Transverse colon (tissue), 4 donors: ENCODE measurements around the gene SH3BP5L. TPM values are rescaled to one million over a fixed set of nuclear protein-coding genes. Genes with fewer than 3 reads are reported as not detected.
A peak's percentile ranks its signal among the peaks of the same experiment; 100 is the strongest.

Source experiments
- DNase-seq: peaks from one replicate; pipeline ENCODE4 v3.0.0-alpha.2; 2019
- H3K27ac ChIP-seq, 4 donors: fragments of 200-600 bp; sonication (generic); 2 replicates each; pipeline ENCODE4 v1.5.1; 2016 to 2018; ENCODE audit warnings: inconsistent platforms in 4 of 4
- H3K27me3 ChIP-seq: fragments of 200-600 bp; sonication (generic); 2 replicates; pipeline ENCODE4 v1.5.1; 2017; ENCODE audit warnings: inconsistent platforms
- H3K36me3 ChIP-seq, 4 donors: fragments of 200-600 bp; sonication (generic); 2 replicates each; pipeline ENCODE4 v1.5.1; 2017 to 2019; ENCODE audit warnings: inconsistent platforms in 4 of 4
- H3K4me1 ChIP-seq, 4 donors: fragments of 200-600 bp; sonication (generic); 2 replicates each; pipeline ENCODE4 v1.5.1; 2017 to 2020; ENCODE audit warnings: inconsistent platforms in 4 of 4
- H3K4me3 ChIP-seq, 4 donors: fragments of 200-600 bp; sonication (generic); 1 replicate in 1 of 4; 2 replicates in 3 of 4; pipeline versions ENCODE4 v1.5.1 to v1.6.1; 2017 to 2019; ENCODE audit warnings: inconsistent platforms in 4 of 4
- H3K9me3 ChIP-seq, 2 donors: fragments of 200-600 bp; sonication (generic); 2 replicates each; pipeline ENCODE4 v1.5.1; 2017 to 2019; ENCODE audit warnings: inconsistent platforms in 2 of 2
- CTCF ChIP-seq, 5 experiments: fragments of 200-600 bp in 3 of 5; fragments of 450-650 bp in 2 of 5; sonication (generic) in 3 of 5; IDR thresholded peaks; 1 replicate in 2 of 5; 2 replicates in 3 of 5; pipeline ENCODE4 v1.5.1; 2016 to 2017; ENCODE audit warnings: antibody characterized with exemption in 5 of 5, inconsistent platforms in 3 of 5, mild to moderate bottlenecking in 2 of 5, moderate library complexity in 1 of 5
- EP300 ChIP-seq: sonication (generic); formaldehyde crosslinking; IDR thresholded peaks from one replicate; pipeline ENCODE4 v1.6.1; 2017; ENCODE audit warnings: antibody characterized with exemption, low read depth
- POLR2A ChIP-seq: fragments of 450-650 bp; IDR thresholded peaks from one replicate; pipeline ENCODE4 v1.6.1; 2016; ENCODE audit warnings: antibody characterized with exemption, mild to moderate bottlenecking, moderate library complexity
- POLR2AphosphoS5 ChIP-seq, 3 donors: sonication (generic); formaldehyde crosslinking; IDR thresholded peaks; one replicate each; pipeline ENCODE4 v1.6.1; 2016; ENCODE audit warnings: antibody characterized with exemption in 3 of 3
- WGBS, 2 donors: methylation state at CpG; one replicate each; pipeline ENCODE4 v1.1.5; 2018; ENCODE audit warnings: low coverage in 1 of 2; 5-methylcytosine and 5-hydroxymethylcytosine counted together
- in situ Hi-C, 4 donors: fragments of 200-750 bp; cut with MboI; loops; one replicate each; pipeline versions ENCODE4 v1.15.0 to v1.15.1; 2017; ENCODE audit warnings: low sequenced_read_pairs in 3 of 4, low pct_ligation_motif_present in 1 of 4, low pct_unique_long_range_greater_than_20kb in 1 of 4
- intact Hi-C: fragments of 100-400 bp; cut with DNase I; formaldehyde crosslinking; loops from one replicate; pipeline ENCODE4 v1.15.1; 2023; ENCODE audit warnings: low total_unique reads
- total RNA-seq, 4 donors: library from RNA; depleted of rRNA; stranded (reverse); fragments of >200 nt; gene quantifications; one replicate each; pipeline ENCODE4 v1.1.0, GENCODE V29; 2016

Gene SH3BP5L
- total RNA-seq, 4 donors from 2014 or later, result 28.1 to 36.2 (median 31.4) TPM

DNA sequence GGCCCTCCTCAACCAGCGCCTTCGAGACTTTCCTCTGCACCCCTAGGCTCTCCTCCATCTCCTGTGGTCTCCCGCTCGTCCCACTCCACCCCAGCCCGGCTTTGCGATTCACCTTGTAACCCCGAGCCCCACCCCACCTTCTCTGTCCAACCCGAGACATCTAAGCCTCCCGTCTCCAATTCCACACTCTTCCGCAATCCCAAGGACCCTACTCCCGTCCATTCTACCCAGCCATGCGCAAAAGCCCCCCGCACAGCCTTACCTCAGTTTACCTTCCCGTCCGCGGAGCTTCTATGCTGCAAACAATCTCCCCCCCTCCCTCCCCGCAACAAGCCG lies 174 bp downstream of the SH3BP5L start:
- H3K27me3 ChIP-seq, result no peaks in the 10 kb centered on the region
- TF ChIP-seq EP300 (no peak), POLR2A (no peak)
- peaks cover 38 to 52% (median 43%) of the 10 kb centered on the region in 4 donors for H3K4me1 ChIP-seq
- WGBS, 2 donors, result 0 to 1% methylated on average over 12 to 18 of the region's 18 CpGs
- no peak for DNase-seq
- no peaks in the 10 kb centered on the region for H3K9me3 ChIP-seq
- H3K36me3 ChIP-seq, result peaks cover 0 to under 1% (median 0%) of the 10 kb centered on the region in 4 donors
- H3K27ac ChIP-seq, result peak overlapping the region; percentile 91 to 99 (median 95)
- H3K4me3 ChIP-seq, result peak overlapping the region; percentile 67 to 96 (median 78)
- in situ Hi-C loops (no loop called here), intact Hi-C loops (no loop called here)

- DNase-seq, result no peak
- H3K4me1 ChIP-seq, result peaks cover 38 to 52% (median 43%) of the 10 kb centered on the region in 4 donors
- 0 to 26% methylated on average over 3 to 10 of the region's 10 CpGs for WGBS, 2 donors
- peak overlapping the region; percentile 91 to 99 (median 95) for H3K27ac ChIP-seq
- peak overlapping the region; percentile 67 to 96 (median 78) for H3K4me3 ChIP-seq
- H3K27me3 ChIP-seq, result no peaks in the 10 kb centered on the region
- TF ChIP-seq EP300 (no peak), POLR2A (no peak), POLR2AphosphoS5 (IDR thresholded peaks at IDR 0.05) (no peak), CTCF (IDR thresholded peaks at IDR 0.05) (no peak)
- H3K36me3 ChIP-seq, result peaks cover 0 to 5% (median 0%) of the 10 kb centered on the region in 4 donors
- intact Hi-C loops, result no loop called here
- in situ Hi-C loops, result no loop called here
- H3K9me3 ChIP-seq, result no peaks in the 10 kb centered on the region
Observed at GRCh38 chr1:248825136-248825535, 579 bp downstream of the SH3BP5L start.

DNA sequence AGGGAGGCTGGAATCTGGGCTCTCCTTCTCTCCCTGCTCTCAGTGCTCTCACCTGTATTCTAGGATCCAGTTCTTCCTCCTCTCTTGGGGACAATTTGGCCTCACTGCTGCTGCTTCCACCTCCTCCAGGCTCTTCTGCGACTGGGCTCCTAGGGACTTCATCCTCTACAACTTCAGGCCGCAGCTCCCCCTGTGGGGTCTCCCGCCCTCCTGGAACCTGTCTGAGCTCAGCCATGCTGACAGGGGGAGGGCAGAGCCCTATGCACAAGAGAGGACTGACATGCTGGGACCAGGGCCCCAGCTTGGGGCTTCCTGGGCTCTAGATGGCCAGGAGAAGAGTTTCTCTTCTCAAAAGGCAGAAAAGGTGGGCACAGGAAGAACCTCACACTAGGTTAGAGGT lies 1.0 kb downstream of the SH3BP5L start:
- DNase-seq, result no peak
- peaks cover 0 to 8% (median 0%) of the 10 kb centered on the region in 4 donors for H3K36me3 ChIP-seq
- 83 to 96% methylated on average over 1 to 3 of the region's 3 CpGs for WGBS, 2 donors
- peak overlapping the region in 3 of 4 donors; percentile 94 to 99 (median 96) for H3K27ac ChIP-seq
- no peaks in the 10 kb centered on the region for H3K9me3 ChIP-seq
- TF ChIP-seq POLR2A, result no peak
- intact Hi-C loops, result no loop called here
- peaks cover 38 to 52% (median 43%) of the 10 kb centered on the region in 4 donors for H3K4me1 ChIP-seq
- H3K4me3 ChIP-seq, result peak overlapping the region in 3 of 4 donors; percentile 67 to 81 (median 76)
- no peaks in the 10 kb centered on the region for H3K27me3 ChIP-seq
- in situ Hi-C loops, result no loop called here

DNA sequence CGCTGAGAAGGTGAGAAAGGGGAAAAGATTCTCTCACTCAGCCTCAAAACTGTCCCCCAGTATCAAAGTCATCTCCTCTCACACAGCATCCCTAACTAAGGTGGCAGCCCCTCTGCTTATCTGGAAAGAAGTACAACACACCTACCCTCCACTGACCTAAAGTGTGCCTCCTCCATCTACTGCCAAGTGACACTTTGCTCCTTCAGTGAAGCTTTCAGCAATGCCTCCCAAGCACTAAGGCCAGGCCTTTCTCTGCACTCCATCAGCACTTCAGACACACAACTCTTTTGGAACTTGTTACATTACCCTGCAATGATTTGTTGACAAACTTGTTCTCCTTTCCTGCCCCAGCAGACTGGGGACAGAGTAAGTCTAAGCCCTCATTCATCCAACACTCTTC lies 1.4 kb downstream of the SH3BP5L start:
- DNase-seq, result no peak
- 96 to 100% methylated on average over 1 of the region's 1 CpG for WGBS, 2 donors
- no peaks in the 10 kb centered on the region for H3K27me3 ChIP-seq
- no peaks in the 10 kb centered on the region for H3K9me3 ChIP-seq
- intact Hi-C loops, result no loop called here
- H3K27ac ChIP-seq, result no peak overlapping the region
- in situ Hi-C loops, result no loop called here
- H3K4me3 ChIP-seq, result peak overlapping the region in 2 of 4 donors; percentile 67 to 76
- H3K4me1 ChIP-seq, result peaks cover 38 to 52% (median 43%) of the 10 kb centered on the region in 4 donors
- no peak for TF ChIP-seq CTCF (IDR thresholded peaks at IDR 0.05)
- TF ChIP-seq POLR2AphosphoS5 (IDR thresholded peaks at IDR 0.05), result no peak
- no peak for TF ChIP-seq POLR2A
- no peak for TF ChIP-seq EP300
- H3K36me3 ChIP-seq, result peaks cover 0 to 8% (median 0%) of the 10 kb centered on the region in 4 donors

- 80 to 89% methylated on average over 1 to 2 of the region's 2 CpGs for WGBS, 2 donors
- no peaks in the 10 kb centered on the region for H3K27me3 ChIP-seq
- H3K9me3 ChIP-seq, result no peaks in the 10 kb centered on the region
- TF ChIP-seq POLR2A, result no peak
- in situ Hi-C loops (no loop called here), intact Hi-C loops (no loop called here)
- no peak for DNase-seq
- peaks cover 38 to 52% (median 43%) of the 10 kb centered on the region in 4 donors for H3K4me1 ChIP-seq
- peaks cover 0 to 8% (median 0%) of the 10 kb centered on the region in 4 donors for H3K36me3 ChIP-seq
- no peak overlapping the region for H3K27ac ChIP-seq
- peak overlapping the region in 1 of 4 donors; percentile 67 for H3K4me3 ChIP-seq
Observed at GRCh38 chr1:248823517-248824001, 2.2 kb downstream of the SH3BP5L start.
